OCI-LY1 (cell line): Measurements from ENCODE around the gene CFAP65.

ENCODE experiments used
- H2AFZ ChIP-seq: fragments of 200-600 bp; sonication (generic), shearing (Covaris generic); 2 replicates; pipeline ENCODE4 v1.6.0; 2014; ENCODE audit warnings: antibody characterized with exemption, mild to moderate bottlenecking, low read length
- H3F3A ChIP-seq: fragments of 200-600 bp; sonication (generic), shearing (Covaris generic); 2 replicates; pipeline ENCODE4 v1.6.0; 2014; ENCODE audit warnings: mild to moderate bottlenecking, antibody characterized with exemption, low read length, moderate library complexity; ENCODE audit not compliant: insufficient read depth
- H3K27ac ChIP-seq: fragments of 200-600 bp; sonication (generic); 2 replicates; pipeline ENCODE4 v1.5.1; 2014; ENCODE audit warnings: low read length, mixed run types, mild to moderate bottlenecking, low read depth; ENCODE audit not compliant: poor library complexity, severe bottlenecking
- H3K27me3 ChIP-seq: fragments of 200-600 bp; sonication (generic); 2 replicates; pipeline ENCODE4 v1.6.0; 2014; ENCODE audit warnings: antibody characterized with exemption, mild to moderate bottlenecking, low read length, moderate library complexity; ENCODE audit not compliant: insufficient read depth
- H3K36me3 ChIP-seq: fragments of 200-600 bp; sonication (generic); 2 replicates; pipeline ENCODE4 v1.6.1; 2014; ENCODE audit warnings: mild to moderate bottlenecking, antibody characterized with exemption, low read length, moderate library complexity, mixed read lengths; ENCODE audit not compliant: insufficient read depth
- H3K4me1 ChIP-seq: fragments of 200-600 bp; sonication (generic); 2 replicates; pipeline ENCODE4 v1.5.1; 2014; ENCODE audit warnings: mild to moderate bottlenecking, low read length, moderate library complexity; ENCODE audit not compliant: insufficient read depth, severe bottlenecking
- H3K4me2 ChIP-seq: fragments of 200-600 bp; sonication (generic), shearing (Covaris generic); 2 replicates; pipeline ENCODE4 v1.6.1; 2014; ENCODE audit warnings: low read length
- H3K4me3 ChIP-seq: fragments of 200-600 bp; sonication (generic); 2 replicates; pipeline ENCODE4 v1.5.1; 2014; ENCODE audit warnings: low read length, low read depth, mild to moderate bottlenecking, mixed read lengths; ENCODE audit not compliant: poor library complexity, severe bottlenecking
- H3K79me2 ChIP-seq: fragments of 200-600 bp; shearing (Covaris generic); 2 replicates; pipeline ENCODE4 v1.6.1; 2016; ENCODE audit warnings: mixed run types, low read length, mixed read lengths; ENCODE audit not compliant: insufficient read depth
- H3K9ac ChIP-seq: fragments of 200-600 bp; sonication (generic), shearing (Covaris generic); 2 replicates; pipeline ENCODE4 v1.6.1; 2014; ENCODE audit warnings: mild to moderate bottlenecking, low read length, mixed read lengths
- H3K9me2 ChIP-seq: fragments of 200-600 bp; sonication (generic), shearing (Covaris generic); 2 replicates; pipeline ENCODE4 v1.6.1; 2014; ENCODE audit warnings: low read depth, mild to moderate bottlenecking, low read length, mixed read lengths
- H3K9me3 ChIP-seq: fragments of 200-600 bp; shearing (Covaris generic); 2 replicates; pipeline ENCODE4 v1.6.1; 2014; ENCODE audit warnings: low read length, mixed read lengths
- H4K20me1 ChIP-seq: fragments of 200-600 bp; sonication (generic), shearing (Covaris generic); 2 replicates; pipeline ENCODE4 v1.6.0; 2016; ENCODE audit warnings: mild to moderate bottlenecking, low read length; ENCODE audit not compliant: insufficient read depth
- CTCF ChIP-seq: fragments of 200-600 bp; sonication (generic), shearing (Covaris generic); IDR thresholded peaks from 2 replicates; pipeline ENCODE4 v1.5.1; 2017; ENCODE audit warnings: mild to moderate bottlenecking, antibody characterized with exemption, low read length, moderate library complexity, mixed read lengths
- EZH2 ChIP-seq: fragments of 200-600 bp; sonication (generic), shearing (Covaris generic); IDR thresholded peaks from 2 replicates; pipeline ENCODE4 v1.8.0; 2017; ENCODE audit warnings: borderline replicate concordance, mixed run types, mild to moderate bottlenecking, antibody characterized with exemption, low read length, moderate library complexity, mixed read lengths

CFAP65 gene

GRCh38 chr2:218981390-218981880, 59.9 kb downstream of the CFAP65 start:
- Histone ChIP-seq H3K27me3 (no peaks in the 10 kb centered on the region), H3K9me3 (no peaks in the 10 kb centered on the region), H3K36me3 (no peaks in the 10 kb centered on the region), H3K4me3 (no peak overlapping the region), H3K4me2 (no peak overlapping the region), H3K79me2 (no peaks in the 10 kb centered on the region), H2AFZ (no peak overlapping the region), H3F3A (no peaks in the 10 kb centered on the region), H3K9me2 (no peaks in the 10 kb centered on the region), H3K9ac (no peak overlapping the region), H4K20me1 (no peaks in the 10 kb centered on the region), H3K27ac (no peak overlapping the region), H3K4me1 (no peaks in the 10 kb centered on the region)
- TF ChIP-seq EZH2 (no peak), CTCF (no peak)

- no peaks in the 10 kb centered on the region for H3K36me3 ChIP-seq
- no peaks in the 10 kb centered on the region for H4K20me1 ChIP-seq
- H3K9me2 ChIP-seq: no peaks in the 10 kb centered on the region
- TF ChIP-seq EZH2: no peak
- TF ChIP-seq CTCF: no peak
- no peaks in the 10 kb centered on the region for H3F3A ChIP-seq
- H3K4me3 ChIP-seq: no peak overlapping the region
- no peak overlapping the region for H3K9ac ChIP-seq
- H3K9me3 ChIP-seq: no peaks in the 10 kb centered on the region
- H3K27me3 ChIP-seq: no peaks in the 10 kb centered on the region
- no peak overlapping the region for H3K4me2 ChIP-seq
- H3K27ac ChIP-seq: no peak overlapping the region
- no peaks in the 10 kb centered on the region for H3K4me1 ChIP-seq
- H2AFZ ChIP-seq: no peak overlapping the region
- no peaks in the 10 kb centered on the region for H3K79me2 ChIP-seq
Measured at GRCh38 chr2:218980735-218981389, 60.5 kb downstream of the CFAP65 start.

- H3K27me3 ChIP-seq: no peaks in the 10 kb centered on the region
- no peak overlapping the region for H2AFZ ChIP-seq
- H3K4me3 ChIP-seq: no peak overlapping the region
Measured at GRCh38 chr2:218979846-218980734, 61.2 kb downstream of the CFAP65 start.

More at GRCh38 chr2:218979846-218980734, 61.2 kb downstream of the CFAP65 start:
- TF ChIP-seq EZH2: no peak
- peak; percentile 99 for TF ChIP-seq CTCF
- Histone ChIP-seq H4K20me1 (no peaks in the 10 kb centered on the region), H3K9me2 (no peaks in the 10 kb centered on the region), H3K4me2 (peak overlapping the region; percentile 56), H3K27ac (no peak overlapping the region), H3F3A (no peaks in the 10 kb centered on the region), H3K36me3 (no peaks in the 10 kb centered on the region), H3K9ac (no peak overlapping the region), H3K79me2 (no peaks in the 10 kb centered on the region), H3K4me1 (no peaks in the 10 kb centered on the region), H3K9me3 (no peaks in the 10 kb centered on the region)
